Tibial nerve (tissue), 4 donors: ENCODE measurements around the gene NPB. TPM values are rescaled to one million over a fixed set of nuclear protein-coding genes. Genes with fewer than 3 reads are reported as not detected.

Experiments
- DNase-seq, 2 donors: peaks; one replicate each; pipeline ENCODE4 v3.0.0-alpha.2; 2019; ENCODE audit warnings: low spot score in 2 of 2
- H3K27ac ChIP-seq, 4 donors: fragments of 200-600 bp; sonication (generic) in 3 of 4; one replicate each; pipeline ENCODE4 v1.5.1; 2017 to 2019; ENCODE audit warnings: mild to moderate bottlenecking in 1 of 4
- H3K27me3 ChIP-seq, 2 donors: fragments of 200-600 bp; sonication (generic) in 1 of 2; one replicate each; pipeline versions ENCODE4 v1.5.1 to v1.6.0; 2017 to 2019
- H3K36me3 ChIP-seq, 3 donors: fragments of 200-600 bp; sonication (generic); one replicate each; pipeline ENCODE4 v1.5.1; 2018 to 2019
- H3K4me1 ChIP-seq, 4 donors: fragments of 200-600 bp; sonication (generic) in 3 of 4; one replicate each; pipeline ENCODE4 v1.5.1; 2017 to 2019
- H3K4me3 ChIP-seq, 4 donors: fragments of 200-600 bp; sonication (generic) in 3 of 4; one replicate each; pipeline ENCODE4 v1.5.1; 2017 to 2019; ENCODE audit warnings: mild to moderate bottlenecking in 1 of 4, moderate library complexity in 1 of 4
- H3K9me3 ChIP-seq, 4 donors: fragments of 200-600 bp; sonication (generic) in 3 of 4; one replicate each; pipeline ENCODE4 v1.5.1; 2017 to 2019
- CTCF ChIP-seq, 5 experiments: fragments of 200-600 bp in 3 of 5; fragments of 450-650 bp in 2 of 5; sonication (generic) in 3 of 5; IDR thresholded peaks; one replicate each; pipeline ENCODE4 v1.5.1; 2016 to 2019; ENCODE audit warnings: antibody characterized with exemption in 5 of 5, mild to moderate bottlenecking in 3 of 5, moderate library complexity in 2 of 5
- EP300 ChIP-seq, 2 donors: sonication (generic); formaldehyde crosslinking; IDR thresholded peaks; one replicate each; pipeline ENCODE4 v1.6.1; 2017; ENCODE audit warnings: antibody characterized with exemption in 2 of 2, mild to moderate bottlenecking in 1 of 2
- POLR2A ChIP-seq, 2 donors: fragments of 450-650 bp; IDR thresholded peaks; one replicate each; pipeline ENCODE4 v1.6.1; 2017; ENCODE audit warnings: antibody characterized with exemption in 2 of 2, mild to moderate bottlenecking in 2 of 2, moderate library complexity in 2 of 2
- WGBS, 2 donors: methylation state at CpG; one replicate each; pipeline ENCODE4 v1.1.5; 2018; 5-methylcytosine and 5-hydroxymethylcytosine counted together
- total RNA-seq, 4 donors: library from RNA; depleted of rRNA; stranded (reverse); fragments of >200 nt; gene quantifications; one replicate each; pipeline ENCODE4 v1.1.0, GENCODE V29; 2016

NPB gene
- total RNA-seq, 4 donors from 2014 or later: 4.2 to 8.7 (median 5.4) TPM; not detected in 1

DNA sequence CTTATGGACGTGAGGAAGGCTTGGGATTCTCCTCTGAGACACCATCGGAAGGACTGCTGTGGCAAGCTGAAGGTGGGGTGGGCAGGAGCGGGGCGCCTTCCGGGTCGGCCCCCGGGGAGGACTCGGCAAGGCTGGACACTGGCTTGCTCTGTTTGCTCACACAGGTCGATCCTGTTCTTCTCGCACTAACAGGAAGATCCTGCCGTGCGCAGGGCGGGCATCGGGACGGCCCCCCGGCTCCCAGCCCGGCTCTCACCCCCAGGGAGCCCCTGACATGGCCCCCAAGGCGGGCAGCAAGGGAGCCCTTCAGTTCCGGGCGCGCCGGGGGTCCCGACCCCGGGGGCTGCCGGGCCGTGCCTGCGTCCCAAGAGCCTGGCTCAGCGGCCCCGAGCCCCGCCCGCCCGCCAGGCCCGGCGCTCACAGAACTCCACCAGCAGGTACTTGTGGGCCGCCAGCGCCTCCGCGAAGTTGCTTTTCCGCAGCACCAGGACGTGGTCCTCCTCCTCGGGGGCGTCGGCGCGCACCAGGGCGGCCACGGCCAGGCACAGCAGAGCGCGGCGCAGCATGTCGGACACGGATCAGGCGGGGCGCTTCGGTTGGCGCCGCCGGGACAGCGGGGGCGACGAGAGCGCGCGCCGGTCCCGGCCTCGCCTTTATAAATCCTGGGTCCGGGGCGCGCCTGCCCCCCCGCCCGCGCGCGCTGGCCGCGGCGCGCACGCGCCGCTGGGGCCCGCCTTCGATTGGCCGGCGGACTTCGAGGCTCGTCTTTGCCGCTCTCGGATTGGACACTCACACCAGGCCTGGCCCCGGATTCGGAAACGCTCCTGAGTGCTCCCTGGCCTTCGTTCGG is 41.9 kb upstream of the NPB start, which contains the start of gene P4HB:
Gene P4HB, minus strand, starts transcription at position 630 of the 850 bp plus-strand sequence. Its CDS starts 64 bp downstream, at position 566.
- H3K4me1 ChIP-seq: peaks cover 0 to 71% (median 34%) of the 10 kb centered on the region in 4 donors
- 0 to 2% methylated on average over 9 to 76 of the region's 95 CpGs for WGBS, 2 donors
- H3K27me3 ChIP-seq: no peaks in the 10 kb centered on the region
- H3K4me3 ChIP-seq: peak within 1 kb of the TSS; percentile 87 to 100 (median 94)
- no peak for DNase-seq
- peaks cover 0 to 60% (median 3%) of the 10 kb centered on the region in 3 donors for H3K36me3 ChIP-seq
- peak within 1 kb of the TSS; percentile 74 to 98 (median 98) for H3K27ac ChIP-seq
- no peaks in the 10 kb centered on the region for H3K9me3 ChIP-seq
- TF ChIP-seq CTCF (IDR thresholded peaks at IDR 0.05): no peak
- no peak for TF ChIP-seq EP300 (IDR thresholded peaks at IDR 0.05)
- peak; percentile 55 to 59 for TF ChIP-seq POLR2A (IDR thresholded peaks at IDR 0.05)

- Histone ChIP-seq H3K9me3 (no peaks in the 10 kb centered on the region), H3K27ac (peak overlapping the region; percentile 74 to 98 (median 98)), H3K4me3 (peak overlapping the region; percentile 73 to 100 (median 88)), H3K36me3 (peaks cover 0 to 60% (median 0%) of the 10 kb centered on the region in 3 donors), H3K27me3 (no peaks in the 10 kb centered on the region), H3K4me1 (peaks cover 0 to 70% (median 34%) of the 10 kb centered on the region in 4 donors)
- 0 to 2% methylated on average over 48 to 56 of the region's 74 CpGs for WGBS, 2 donors
- peak; percentile 90 to 100 for TF ChIP-seq EP300 (IDR thresholded peaks at IDR 0.05)
- peak in 3 of 5 experiments; percentile 10 to 96 (median 95) for TF ChIP-seq CTCF (IDR thresholded peaks at IDR 0.05)
- peak; percentile 96 to 99 for TF ChIP-seq POLR2A (IDR thresholded peaks at IDR 0.05)
- peak; percentile 97 for DNase-seq
Observed at GRCh38 chr17:81860756-81861568, 41.1 kb upstream of the NPB start.

- Histone ChIP-seq H3K9me3 (no peaks in the 10 kb centered on the region), H3K4me3 (no peak overlapping the region), H3K27ac (peak overlapping the region in 2 of 4 donors; percentile 2 to 12), H3K36me3 (peaks cover 0 to 61% (median 3%) of the 10 kb centered on the region in 3 donors), H3K4me1 (peaks cover 0 to 71% (median 36%) of the 10 kb centered on the region in 4 donors), H3K27me3 (no peaks in the 10 kb centered on the region)
- no peak for TF ChIP-seq EP300 (IDR thresholded peaks at IDR 0.05)
- no peak for TF ChIP-seq POLR2A (IDR thresholded peaks at IDR 0.05)
- TF ChIP-seq CTCF (IDR thresholded peaks at IDR 0.05): no peak
- no peak for DNase-seq
- WGBS, 2 donors: 73 to 78% methylated on average over 6 of the region's 6 CpGs
Observed at GRCh38 chr17:81863123-81863675, 38.8 kb upstream of the NPB start.

GRCh38 chr17:81863833-81864768 is 37.9 kb upstream of the NPB start:
- peaks cover 0 to 61% (median 10%) of the 10 kb centered on the region in 3 donors for H3K36me3 ChIP-seq
- peak overlapping the region in 1 of 4 donors; percentile 32 for H3K27ac ChIP-seq
- no peak for DNase-seq
- H3K9me3 ChIP-seq: no peaks in the 10 kb centered on the region
- TF ChIP-seq POLR2A (IDR thresholded peaks at IDR 0.05): no peak
- TF ChIP-seq EP300 (IDR thresholded peaks at IDR 0.05): no peak
- no peak for TF ChIP-seq CTCF (IDR thresholded peaks at IDR 0.05)
- no peaks in the 10 kb centered on the region for H3K27me3 ChIP-seq
- WGBS, 2 donors: 66 to 80% methylated on average over 6 to 7 of the region's 9 CpGs
- peaks cover 0 to 71% (median 34%) of the 10 kb centered on the region in 4 donors for H3K4me1 ChIP-seq
- H3K4me3 ChIP-seq: no peak overlapping the region
